Suppressor macrophage (primary cell): ENCODE results near the gene S100PBP.
"Not testable (repeated sequence)": the region's sequence is repeated elsewhere in the genome, so short reads cannot be mapped to it uniquely, and the experiment has no call there.

Source experiments
- DNase-seq, 4 experiments: peaks; one replicate each; pipeline ENCODE4 v3.0.0-alpha.2; 2020 to 2022

Gene S100PBP

DNA sequence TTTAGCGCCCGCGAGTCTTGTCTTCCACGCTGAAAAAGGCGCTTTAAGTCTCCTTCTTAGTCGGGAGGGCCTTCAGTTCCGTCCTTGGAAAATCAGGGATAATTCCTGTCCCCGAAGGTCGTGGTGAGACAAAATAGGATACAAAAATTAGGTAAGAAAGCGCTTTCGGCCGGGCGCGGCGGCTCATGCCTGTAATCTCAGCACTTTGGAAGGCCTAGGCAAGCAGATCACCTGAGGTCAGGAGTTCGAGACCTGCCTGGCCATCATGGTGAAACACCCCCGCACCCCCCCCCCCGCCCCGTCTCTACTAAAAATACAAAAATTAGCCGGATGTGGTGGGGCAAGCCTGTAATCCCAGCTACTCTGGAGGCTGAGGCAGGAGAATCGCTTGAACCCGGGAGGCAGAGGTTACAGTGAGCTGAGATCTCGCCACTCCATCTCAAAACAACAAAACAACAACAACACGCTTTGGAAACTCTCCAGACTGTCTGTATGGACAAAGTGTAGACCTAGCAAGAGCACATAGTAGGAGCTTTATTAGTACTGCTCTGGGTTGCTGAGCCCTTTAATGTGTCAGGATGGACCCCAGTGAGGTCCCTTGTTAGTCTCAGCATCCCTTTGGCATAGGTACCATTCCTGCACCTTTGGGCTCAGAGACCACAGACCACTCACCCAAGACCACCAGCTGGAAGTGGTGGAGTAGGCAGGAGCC lies 84.5 kb downstream of the S100PBP start:
- DNase-seq, result no peak

DNA sequence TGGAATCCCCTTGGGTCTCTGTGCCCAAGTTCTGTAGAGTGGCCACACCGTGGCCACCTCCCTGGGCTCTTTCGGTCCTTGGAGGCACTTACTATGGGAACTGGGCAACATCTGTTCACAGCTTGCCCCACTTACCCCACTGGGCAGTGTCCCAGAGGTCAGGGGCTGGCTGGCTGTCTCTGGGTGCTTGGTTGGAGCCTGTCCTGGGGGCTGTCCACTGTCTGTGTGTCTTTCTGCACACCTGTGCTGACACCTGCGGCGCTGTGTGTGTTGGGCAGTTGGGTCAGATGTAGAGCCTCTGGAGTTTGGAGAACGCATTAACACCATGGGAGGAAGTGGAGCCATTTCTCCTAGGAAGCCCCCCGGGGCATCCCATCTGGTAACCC lies 85.1 kb downstream of the S100PBP start:
- DNase-seq, result no peak

DNA sequence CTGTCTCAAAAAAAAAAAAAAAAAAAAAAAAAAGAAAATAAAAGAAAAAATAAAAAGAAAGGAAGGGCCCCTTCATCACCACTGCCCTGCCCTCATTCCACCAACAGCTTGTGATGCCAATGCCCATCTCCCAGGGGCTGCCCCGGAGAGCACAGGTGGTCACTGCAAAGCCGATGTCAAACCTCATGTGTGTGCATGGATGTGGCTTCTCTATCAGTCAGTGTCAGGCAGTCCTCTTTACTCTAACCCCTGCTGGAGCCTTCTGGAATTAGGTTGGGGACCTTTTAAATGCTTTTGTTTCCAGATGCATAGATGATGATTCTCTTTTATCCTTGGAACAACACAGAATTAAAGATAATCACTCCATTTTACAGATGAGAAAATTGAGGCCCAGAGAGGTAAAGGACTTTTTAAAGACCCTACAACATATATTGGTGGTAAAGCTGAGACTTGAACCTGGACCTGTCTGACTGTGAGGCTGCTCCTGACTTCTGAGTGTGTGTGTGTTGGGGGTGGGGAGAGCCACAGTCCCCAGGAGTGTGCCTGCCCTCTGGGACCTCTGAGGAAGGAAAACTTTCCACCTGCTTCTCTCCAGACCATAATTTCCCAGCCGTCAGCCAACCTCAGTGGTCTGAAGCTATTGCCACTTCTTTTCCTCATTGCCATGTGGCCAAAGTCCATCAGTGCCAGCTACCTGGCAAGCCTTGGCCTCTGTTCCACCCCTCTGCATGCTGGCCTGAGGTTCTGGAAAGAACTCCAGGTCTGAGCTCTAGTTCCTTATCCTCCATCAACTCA lies 86.7 kb downstream of the S100PBP start:
- no peak for DNase-seq

GRCh38 chr1:32904797-32905196 lies 87.3 kb downstream of the S100PBP start:
- no peak for DNase-seq

DNA sequence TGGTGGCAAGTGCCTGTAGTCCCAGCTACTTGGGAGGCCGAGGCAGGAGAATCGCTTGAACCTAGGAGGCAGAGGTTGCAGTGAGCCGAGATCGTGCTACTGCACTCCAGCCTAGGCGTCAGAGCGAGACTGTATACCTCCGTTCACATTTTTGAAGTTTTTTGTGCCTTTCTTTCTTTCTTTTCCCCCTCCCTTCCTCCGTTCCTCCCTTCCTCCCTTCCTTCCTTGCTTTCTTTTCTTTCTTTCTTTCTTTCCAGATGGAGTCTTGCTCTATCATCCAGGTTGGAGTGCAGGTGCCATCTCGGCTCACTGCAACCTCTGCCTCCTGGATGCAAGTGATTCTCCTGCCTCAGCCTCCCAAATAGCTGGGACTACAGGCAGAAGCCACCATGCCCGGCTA lies 88.1 kb downstream of the S100PBP start:
- DNase-seq, result not testable (repeated sequence)

DNA sequence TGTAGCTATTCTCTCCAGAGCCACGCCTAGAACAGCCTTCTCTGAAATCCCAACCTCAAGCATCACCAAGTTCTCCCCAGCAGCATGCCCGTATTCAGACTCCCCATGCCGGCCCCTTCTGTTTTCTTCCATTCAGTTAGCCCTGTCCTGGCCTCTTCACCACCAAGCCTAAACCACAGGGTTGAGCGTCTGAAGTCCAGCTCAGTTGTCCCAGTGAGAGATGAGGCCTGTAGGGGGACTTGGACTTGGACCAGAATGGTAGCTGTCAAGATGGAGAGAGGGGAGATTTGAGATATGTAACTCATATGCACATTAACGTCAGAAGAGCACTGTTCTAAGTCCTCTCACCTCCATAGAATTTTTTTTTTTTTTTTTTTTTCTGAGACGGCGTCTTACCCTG lies 89.2 kb downstream of the S100PBP start:
- DNase-seq, result no peak

DNA sequence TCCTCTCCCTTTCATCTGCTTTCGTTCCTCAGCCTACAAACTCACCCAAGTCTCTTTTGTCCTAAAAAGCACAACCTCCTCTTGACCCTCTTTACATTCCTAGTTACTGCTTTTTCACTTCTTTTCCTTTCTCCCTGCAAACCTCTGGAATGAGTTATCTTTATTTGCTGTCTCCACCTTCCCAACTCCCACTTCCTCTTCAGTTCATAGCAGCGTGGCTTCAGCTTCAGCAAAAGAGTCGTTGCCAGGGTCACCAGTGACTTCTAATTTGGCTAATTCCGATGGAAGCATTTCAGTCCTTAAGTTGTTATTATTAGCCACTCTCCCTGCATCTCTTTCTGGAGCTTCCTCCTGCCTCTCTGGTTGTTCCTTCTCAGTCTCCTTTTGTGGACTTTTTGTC lies 90.0 kb downstream of the S100PBP start:
- peak in 2 of 4 experiments; percentile 24 to 26 for DNase-seq
